Measurements from ENCODE around the gene ABCC9.

Gene ABCC9

GRCh38 chr12:21877293-21877982 lies 63.8 kb downstream of the ABCC9 start:
- no peak for DNase-seq (ENCODE audit: low read depth)

GRCh38 chr12:21865846-21866245 lies 75.4 kb downstream of the ABCC9 start:
- DNase-seq (ENCODE audit: low read depth), result no peak

GRCh38 chr12:21860534-21860933 lies 80.7 kb downstream of the ABCC9 start:
- DNase-seq (ENCODE audit: low read depth), result no peak

- no peak for DNase-seq (ENCODE audit: low read depth)
Measured at GRCh38 chr12:21860128-21860527, 81.1 kb downstream of the ABCC9 start.

GRCh38 chr12:21852251-21852650 lies 89.0 kb downstream of the ABCC9 start:
- DNase-seq (ENCODE audit: low read depth), result no peak

GRCh38 chr12:21851151-21851550 lies 90.1 kb downstream of the ABCC9 start:
- no peak for DNase-seq (ENCODE audit: low read depth)

GRCh38 chr12:21850419-21850818 lies 90.8 kb downstream of the ABCC9 start:
- no peak for DNase-seq (ENCODE audit: low read depth)

- DNase-seq (ENCODE audit: low read depth), result no peak
Measured at GRCh38 chr12:21849878-21850277, 91.3 kb downstream of the ABCC9 start.

- DNase-seq (ENCODE audit: low read depth), result no peak
Measured at GRCh38 chr12:21848192-21848591, 93.0 kb downstream of the ABCC9 start.

- no peak for DNase-seq (ENCODE audit: low read depth)
Measured at GRCh38 chr12:21843795-21844194, 97.4 kb downstream of the ABCC9 start.

- no peak for DNase-seq (ENCODE audit: low read depth)
Measured at GRCh38 chr12:21839776-21840175, 101.5 kb downstream of the ABCC9 start.

GRCh38 chr12:21837847-21838246 lies 103.4 kb downstream of the ABCC9 start:
- no peak for DNase-seq (ENCODE audit: low read depth)

- DNase-seq (ENCODE audit: low read depth), result no peak
Measured at GRCh38 chr12:21831791-21832344, 109.4 kb downstream of the ABCC9 start.

GRCh38 chr12:21828779-21829178 lies 112.4 kb downstream of the ABCC9 start:
- no peak for DNase-seq (ENCODE audit: low read depth)

GRCh38 chr12:21828136-21828775 lies 113.0 kb downstream of the ABCC9 start:
- no peak for DNase-seq (ENCODE audit: low read depth)

- no peak for DNase-seq (ENCODE audit: low read depth)
Measured at GRCh38 chr12:21827083-21827482, 114.1 kb downstream of the ABCC9 start.

GRCh38 chr12:21826618-21826910 lies 114.7 kb downstream of the ABCC9 start:
- no peak for DNase-seq (ENCODE audit: low read depth)

GRCh38 chr12:21825886-21826617 lies 115.2 kb downstream of the ABCC9 start:
- DNase-seq (ENCODE audit: low read depth), result no peak

- DNase-seq (ENCODE audit: low read depth), result no peak
Measured at GRCh38 chr12:21823581-21823980, 117.6 kb downstream of the ABCC9 start.

GRCh38 chr12:21819678-21820077 lies 121.5 kb downstream of the ABCC9 start:
- DNase-seq (ENCODE audit: low read depth), result no peak

- no peak for DNase-seq (ENCODE audit: low read depth)
Measured at GRCh38 chr12:21819236-21819635, 122.0 kb downstream of the ABCC9 start.

- DNase-seq (ENCODE audit: low read depth), result no peak
Measured at GRCh38 chr12:21818627-21819026, 122.6 kb downstream of the ABCC9 start.
